Gastroesophageal sphincter (tissue), 4 donors: ENCODE measurements around the gene DNAL1. TPM values are rescaled to one million over a fixed set of nuclear protein-coding genes. Genes with fewer than 3 reads are reported as not detected.
A peak's percentile ranks its signal among the peaks of the same experiment; 100 is the strongest.
"Not testable (repeated sequence)": the region's sequence is repeated elsewhere in the genome, so short reads cannot be mapped to it uniquely, and the experiment has no call there.

Experiments
- ATAC-seq: fragments of 150-250 bp; one replicate; pipeline ENCODE4 v1.9.1; 2016; ENCODE audit warnings: mild to moderate bottlenecking, moderate library complexity
- H3K27ac ChIP-seq, 4 donors: fragments of 200-600 bp; sonication (generic) in 3 of 4; 1 replicate in 3 of 4; 2 replicates in 1 of 4; pipeline ENCODE4 v1.5.1; 2016 to 2019
- H3K27me3 ChIP-seq: fragments of 200-600 bp; sonication (generic); one replicate; pipeline ENCODE4 v1.5.1; 2019
- H3K36me3 ChIP-seq, 2 donors: fragments of 200-600 bp; sonication (generic); one replicate each; pipeline ENCODE4 v1.5.1; 2019; ENCODE audit warnings: control low read depth in 1 of 2
- H3K4me1 ChIP-seq, 3 donors: fragments of 200-600 bp; sonication (generic); 1 replicate in 2 of 3; 2 replicates in 1 of 3; pipeline ENCODE4 v1.5.1; 2016 to 2019; ENCODE audit warnings: control low read depth in 2 of 3
- H3K4me3 ChIP-seq, 2 donors: fragments of 200-600 bp; sonication (generic); one replicate each; pipeline ENCODE4 v1.5.1; 2019; ENCODE audit warnings: mild to moderate bottlenecking in 1 of 2, moderate library complexity in 1 of 2
- H3K9me3 ChIP-seq, 3 donors: fragments of 200-600 bp; sonication (generic); one replicate each; pipeline ENCODE4 v1.5.1; 2017 to 2019; ENCODE audit warnings: control low read depth in 2 of 3
- EP300 ChIP-seq: sonication (generic); formaldehyde crosslinking; IDR thresholded peaks from one replicate; pipeline ENCODE4 v1.6.1; 2017; ENCODE audit warnings: antibody characterized with exemption, mild to moderate bottlenecking
- POLR2A ChIP-seq, 2 donors: fragments of 450-650 bp; IDR thresholded peaks; one replicate each; pipeline ENCODE4 v1.6.1; 2017; ENCODE audit warnings: antibody characterized with exemption in 2 of 2, mild to moderate bottlenecking in 2 of 2, moderate library complexity in 1 of 2
- POLR2AphosphoS5 ChIP-seq: sonication (generic); formaldehyde crosslinking; IDR thresholded peaks from one replicate; pipeline ENCODE4 v1.6.1; 2017; ENCODE audit warnings: antibody characterized with exemption
- WGBS, 2 donors: methylation state at CpG; one replicate each; pipeline ENCODE4 v1.1.5; 2018; ENCODE audit warnings: low coverage in 1 of 2; 5-methylcytosine and 5-hydroxymethylcytosine counted together
- total RNA-seq, 4 donors: library from RNA; depleted of rRNA; stranded (reverse); fragments of >200 nt; gene quantifications; one replicate each; pipeline ENCODE4 v1.1.0, GENCODE V29; 2016
- TF ChIP-seq, protein P1 (sequence below), 4 experiments: fragments of 200-600 bp in 2 of 4; fragments of 450-650 bp in 2 of 4; sonication (generic) in 1 of 4; IDR thresholded peaks; one replicate each; pipeline ENCODE4 v1.5.1; 2017 to 2019; ENCODE audit warnings: antibody characterized with exemption in 4 of 4, mild to moderate bottlenecking in 2 of 4, moderate library complexity in 2 of 4

DNAL1 gene
- total RNA-seq, 4 donors from 2014 or later: 8.9 to 18.2 (median 10.4) TPM

DNA sequence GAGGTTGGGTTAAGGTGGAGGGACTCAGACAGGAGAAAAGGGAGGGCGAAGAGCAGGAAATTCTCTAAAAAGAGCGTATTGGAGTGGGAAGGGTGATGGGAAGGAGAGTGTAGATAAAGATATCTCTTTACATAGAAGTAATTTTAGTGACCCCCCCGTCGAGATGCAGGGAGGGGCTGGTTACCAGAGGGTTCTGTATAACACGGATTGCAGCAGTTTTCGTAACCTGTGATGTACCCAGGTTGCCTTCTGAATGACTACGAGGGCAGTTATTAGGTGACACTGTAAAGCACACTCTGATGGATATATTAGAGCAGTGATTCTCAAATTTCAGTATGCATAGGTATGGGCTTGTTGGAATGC, 443 bp downstream of the DNAL1 start:
- Histone ChIP-seq H3K27me3 (no peaks in the 10 kb centered on the region), H3K4me3 (peak overlapping the region; percentile 66 to 83), H3K36me3 (no peaks in the 10 kb centered on the region), H3K4me1 (peaks cover 0 to 19% (median 12%) of the 10 kb centered on the region in 3 donors), H3K27ac (peak overlapping the region; percentile 21 to 87 (median 84)), H3K9me3 (no peaks in the 10 kb centered on the region)
- 0 to 5% methylated on average over 6 to 7 of the region's 7 CpGs for WGBS, 2 donors
- TF ChIP-seq, protein P1, sequence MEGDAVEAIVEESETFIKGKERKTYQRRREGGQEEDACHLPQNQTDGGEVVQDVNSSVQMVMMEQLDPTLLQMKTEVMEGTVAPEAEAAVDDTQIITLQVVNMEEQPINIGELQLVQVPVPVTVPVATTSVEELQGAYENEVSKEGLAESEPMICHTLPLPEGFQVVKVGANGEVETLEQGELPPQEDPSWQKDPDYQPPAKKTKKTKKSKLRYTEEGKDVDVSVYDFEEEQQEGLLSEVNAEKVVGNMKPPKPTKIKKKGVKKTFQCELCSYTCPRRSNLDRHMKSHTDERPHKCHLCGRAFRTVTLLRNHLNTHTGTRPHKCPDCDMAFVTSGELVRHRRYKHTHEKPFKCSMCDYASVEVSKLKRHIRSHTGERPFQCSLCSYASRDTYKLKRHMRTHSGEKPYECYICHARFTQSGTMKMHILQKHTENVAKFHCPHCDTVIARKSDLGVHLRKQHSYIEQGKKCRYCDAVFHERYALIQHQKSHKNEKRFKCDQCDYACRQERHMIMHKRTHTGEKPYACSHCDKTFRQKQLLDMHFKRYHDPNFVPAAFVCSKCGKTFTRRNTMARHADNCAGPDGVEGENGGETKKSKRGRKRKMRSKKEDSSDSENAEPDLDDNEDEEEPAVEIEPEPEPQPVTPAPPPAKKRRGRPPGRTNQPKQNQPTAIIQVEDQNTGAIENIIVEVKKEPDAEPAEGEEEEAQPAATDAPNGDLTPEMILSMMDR (IDR thresholded peaks at IDR 0.05): no peak
- no peak for TF ChIP-seq EP300
- no peak for TF ChIP-seq POLR2AphosphoS5
- TF ChIP-seq POLR2A (IDR thresholded peaks at IDR 0.05): no peak
- no peak for ATAC-seq

GRCh38 chr14:73651005-73651404, 6.2 kb downstream of the DNAL1 start:
- Histone ChIP-seq H3K27ac (no peak overlapping the region), H3K4me1 (peaks cover 0 to 3% (median under 1%) of the 10 kb centered on the region in 3 donors), H3K4me3 (no peak overlapping the region), H3K27me3 (no peaks in the 10 kb centered on the region), H3K9me3 (no peaks in the 10 kb centered on the region), H3K36me3 (peaks cover 0 to 38% of the 10 kb centered on the region in 2 donors)
- TF ChIP-seq POLR2AphosphoS5 (no peak), EP300 (no peak), POLR2A (IDR thresholded peaks at IDR 0.05) (no peak)
- TF ChIP-seq, protein P1 (IDR thresholded peaks at IDR 0.05): no peak
- no peak for ATAC-seq

DNA sequence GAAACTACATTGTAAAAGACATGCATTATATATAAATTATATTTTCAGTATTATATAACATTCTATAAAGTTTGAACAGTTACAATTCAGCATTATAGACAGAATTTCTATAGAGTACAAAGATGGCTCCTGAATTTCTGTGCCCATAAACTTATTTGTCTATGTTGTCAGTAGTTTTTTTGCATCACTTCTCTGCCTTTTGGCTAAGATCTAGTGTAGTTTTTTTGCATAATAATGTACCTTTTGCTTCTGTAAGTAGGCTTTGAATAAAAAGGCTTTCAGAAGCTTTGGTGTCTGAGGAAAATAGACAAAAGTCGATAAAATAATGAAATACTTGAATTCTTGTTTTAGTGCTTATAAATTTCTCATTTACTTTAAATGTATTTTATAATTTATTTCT, 11.1 kb downstream of the DNAL1 start:
- TF ChIP-seq, protein P1 (IDR thresholded peaks at IDR 0.05): no peak
- TF ChIP-seq EP300 (no peak), POLR2AphosphoS5 (no peak), POLR2A (IDR thresholded peaks at IDR 0.05) (no peak)
- WGBS, 2 donors: 83 to 92% methylated on average over 1 of the region's 1 CpG
- H3K27ac ChIP-seq: no peak overlapping the region
- no peaks in the 10 kb centered on the region for H3K9me3 ChIP-seq
- no peaks in the 10 kb centered on the region for H3K4me1 ChIP-seq
- no peaks in the 10 kb centered on the region for H3K27me3 ChIP-seq
- H3K4me3 ChIP-seq: no peak overlapping the region
- H3K36me3 ChIP-seq: peaks cover 0 to 71% of the 10 kb centered on the region in 2 donors
- no peak for ATAC-seq

GRCh38 chr14:73659202-73659601, 14.4 kb downstream of the DNAL1 start:
- H3K27me3 ChIP-seq, ATAC-seq, H3K4me1 ChIP-seq, H3K9me3 ChIP-seq, H3K27ac ChIP-seq, H3K4me3 ChIP-seq: not testable (repeated sequence)
- H3K36me3 ChIP-seq: peaks cover 0 to 68% of the 10 kb centered on the region in 2 donors
- WGBS, 2 donors: 82 to 95% methylated on average over 5 to 11 of the region's 11 CpGs

DNA sequence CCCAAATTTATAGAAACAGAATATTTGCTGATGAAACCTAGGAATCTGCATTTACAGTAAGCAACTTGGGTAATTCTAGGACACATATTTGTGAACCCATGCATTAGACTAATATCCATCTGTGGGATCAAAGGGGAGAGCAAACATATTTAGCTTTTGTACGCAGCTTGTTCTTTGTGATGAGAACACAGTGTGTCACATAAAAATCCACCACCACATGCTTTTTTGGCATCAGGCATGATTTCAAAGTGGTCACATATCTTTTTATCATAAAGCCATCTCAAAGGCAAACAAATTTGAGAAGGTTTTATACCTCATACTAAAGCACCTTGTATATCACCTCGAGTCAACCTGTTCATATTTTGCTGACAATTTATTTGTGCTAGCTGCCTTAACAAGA, 15.7 kb downstream of the DNAL1 start:
- no peak for ATAC-seq
- H3K4me1 ChIP-seq: no peaks in the 10 kb centered on the region
- H3K27ac ChIP-seq: no peak overlapping the region
- no peak for TF ChIP-seq POLR2AphosphoS5
- peaks cover 0 to 61% of the 10 kb centered on the region in 2 donors for H3K36me3 ChIP-seq
- H3K4me3 ChIP-seq: no peak overlapping the region
- H3K27me3 ChIP-seq: no peaks in the 10 kb centered on the region
- H3K9me3 ChIP-seq: no peaks in the 10 kb centered on the region
- WGBS, 2 donors: 89 to 93% methylated on average over 2 of the region's 2 CpGs

DNA sequence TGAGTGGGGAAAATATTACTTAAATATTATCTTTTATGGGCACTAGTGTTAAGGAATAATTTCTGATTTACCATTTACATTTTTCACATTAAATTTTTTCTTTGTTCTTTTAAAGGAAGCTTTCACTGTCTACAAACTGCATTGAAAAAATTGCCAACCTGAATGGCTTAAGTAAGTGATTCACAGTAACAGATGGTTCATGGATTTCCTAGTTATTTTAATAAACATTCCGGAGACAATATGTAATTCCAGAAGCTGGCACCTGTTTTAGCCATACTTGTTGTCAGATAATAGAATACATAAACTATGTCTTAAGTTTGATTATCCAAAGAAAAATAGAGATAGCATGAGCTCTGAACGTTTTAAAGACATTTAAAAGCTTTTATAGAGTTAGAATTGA, 17.1 kb downstream of the DNAL1 start:
- Histone ChIP-seq H3K27me3 (no peaks in the 10 kb centered on the region), H3K9me3 (no peaks in the 10 kb centered on the region), H3K4me1 (no peaks in the 10 kb centered on the region), H3K36me3 (peaks cover 0 to 60% of the 10 kb centered on the region in 2 donors), H3K27ac (no peak overlapping the region), H3K4me3 (no peak overlapping the region)
- no peak for TF ChIP-seq POLR2AphosphoS5
- no peak for TF ChIP-seq POLR2A (IDR thresholded peaks at IDR 0.05)
- TF ChIP-seq, protein P1 (IDR thresholded peaks at IDR 0.05): no peak
- TF ChIP-seq EP300: no peak
- WGBS, 2 donors: 67 to 83% methylated on average over 2 of the region's 2 CpGs
- ATAC-seq: no peak
